IMR-90 (cell line): Measurements from ENCODE around the gene GPR107. TPM values are rescaled to one million over a fixed set of nuclear protein-coding genes. Genes with fewer than 3 reads are reported as not detected.
A peak's percentile ranks its signal among the peaks of the same experiment; 100 is the strongest.

Source experiments
- ATAC-seq: fragments of 200-7000 bp; cut with Tn5 transposase; 2 replicates; pipeline ENCODE4 v1.9.1; 2020; ENCODE audit warnings: low read depth, mild to moderate bottlenecking, moderate library complexity
- BruUV-seq: library from RNA; stranded (reverse); fragments of 400-500 nt; replicated peaks from 2 replicates; lab custom pipeline; 2021; lab: Mats Ljungman, UMichigan
- CTCF ChIA-PET: fragments of 300-600 bp; formaldehyde crosslinking; extraction: SDS; loops from one replicate; lab custom pipeline; 2021; ENCODE audit warnings: antibody characterized with exemption; lab: Yijun Ruan, JAX
- POLR2A ChIA-PET: fragments of 300-600 bp; sonication (Branson Sonifier 250); formaldehyde crosslinking; loops from one replicate; lab custom pipeline; 2022; ENCODE audit warnings: antibody characterized with exemption; ENCODE audit not compliant: unreplicated experiment; lab: Charles Lee
- DNase-seq: peaks from one replicate; pipeline ENCODE4 v3.0.0; 2013
- H2AFZ ChIP-seq: replicated peaks from 2 replicates; pipeline ENCODE3; 2013; ENCODE audit warnings: low read length, mild to moderate bottlenecking; ENCODE audit not compliant: poor library complexity
- H2AK5ac ChIP-seq: 2 replicates; pipeline ENCODE4 v1.6.1; 2013; ENCODE audit warnings: low read depth, low read length, inconsistent platforms
- H2AK9ac ChIP-seq: replicated peaks from 2 replicates; pipeline ENCODE3; 2013; ENCODE audit warnings: mild to moderate bottlenecking, low read depth, low read length, moderate library complexity; ENCODE audit not compliant: poor library complexity
- H2BK120ac ChIP-seq: 2 replicates; pipeline ENCODE4 v1.6.1; 2013; ENCODE audit warnings: low read depth, low read length, inconsistent platforms
- H2BK15ac ChIP-seq: 3 replicates; pipeline ENCODE4 v1.6.1; 2013; ENCODE audit warnings: low read depth, low read length, inconsistent platforms
- H2BK20ac ChIP-seq: 2 replicates; pipeline ENCODE4 v1.6.1; 2013; ENCODE audit warnings: low read depth, mild to moderate bottlenecking, inconsistent platforms, low read length, moderate library complexity
- H2BK5ac ChIP-seq: 2 replicates; pipeline ENCODE4 v1.6.1; 2013; ENCODE audit warnings: mild to moderate bottlenecking, low read depth, low read length, inconsistent platforms; ENCODE audit not compliant: poor library complexity, severe bottlenecking
- H3K14ac ChIP-seq: replicated peaks from 2 replicates; pipeline ENCODE4 v1.6.1; 2013; ENCODE audit warnings: low read depth, low read length, inconsistent platforms
- H3K18ac ChIP-seq: 2 replicates; pipeline ENCODE4 v1.6.1; 2013; ENCODE audit warnings: low read depth, low read length, control low read depth
- H3K23ac ChIP-seq: 2 replicates; pipeline ENCODE4 v1.6.1; 2013; ENCODE audit warnings: low read depth, low read length, inconsistent platforms
- H3K27ac ChIP-seq: 2 replicates; pipeline ENCODE4 v1.5.1; 2013; ENCODE audit warnings: mild to moderate bottlenecking, control low read depth, low read length; ENCODE audit not compliant: insufficient read depth
- H3K27me3 ChIP-seq: 2 replicates; pipeline ENCODE4 v1.6.1; 2013; ENCODE audit warnings: low read length; ENCODE audit not compliant: control insufficient read depth, insufficient read depth
- H3K36me3 ChIP-seq: 2 replicates; pipeline ENCODE4 v1.6.1; 2013; ENCODE audit warnings: low read length, mixed read lengths; ENCODE audit not compliant: control insufficient read depth, insufficient read depth
- H3K4ac ChIP-seq: 2 replicates; pipeline ENCODE4 v1.6.1; 2013; ENCODE audit warnings: low read depth, low read length, inconsistent platforms
- H3K4me1 ChIP-seq: 2 replicates; pipeline ENCODE4 v1.6.1; 2013; ENCODE audit warnings: low read length, mixed read lengths; ENCODE audit not compliant: control insufficient read depth, insufficient read depth
- H3K4me2 ChIP-seq: 2 replicates; pipeline ENCODE4 v1.6.1; 2013; ENCODE audit warnings: low read depth, mild to moderate bottlenecking, control low read depth, low read length, moderate library complexity
- H3K4me3 ChIP-seq: 2 replicates; pipeline ENCODE4 v1.5.1; 2013; ENCODE audit warnings: low read depth, mild to moderate bottlenecking, control low read depth, low read length, moderate library complexity; ENCODE audit not compliant: insufficient read depth
- H3K56ac ChIP-seq: 2 replicates; pipeline ENCODE4 v1.6.1; 2013; ENCODE audit warnings: low read length, inconsistent platforms; ENCODE audit not compliant: insufficient read depth; ENCODE audit errors: extremely low read depth
- H3K79me1 ChIP-seq, 2 experiments: 2 replicates each; pipeline ENCODE4 v1.6.1; 2013; ENCODE audit warnings: low read length in 2 of 2, inconsistent platforms in 1 of 2, low read depth in 1 of 2
- H3K9ac ChIP-seq: 2 replicates; pipeline ENCODE4 v1.6.1; 2013; ENCODE audit warnings: low read depth, low read length, control low read depth
- H3K9me1 ChIP-seq: 2 replicates; pipeline ENCODE4 v1.6.1; 2013; ENCODE audit warnings: low read length, inconsistent platforms; ENCODE audit not compliant: insufficient read depth
- H3K9me3 ChIP-seq: 2 replicates; pipeline ENCODE4 v1.6.1; 2013; ENCODE audit warnings: low read length; ENCODE audit not compliant: control insufficient read depth, insufficient read depth
- H4K20me1 ChIP-seq: 2 replicates; pipeline ENCODE4 v1.6.1; 2013; ENCODE audit warnings: low read length, inconsistent platforms; ENCODE audit not compliant: insufficient read depth
- H4K5ac ChIP-seq: 2 replicates; pipeline ENCODE4 v1.6.1; 2013; ENCODE audit warnings: mild to moderate bottlenecking, low read depth, low read length, control low read depth
- H4K8ac ChIP-seq, 2 experiments: 2 replicates each; pipeline ENCODE4 v1.6.1; 2013; ENCODE audit warnings: low read depth in 2 of 2, low read length in 2 of 2, control low read depth in 1 of 2, inconsistent platforms in 1 of 2
- H4K91ac ChIP-seq: 2 replicates; pipeline ENCODE4 v1.6.1; 2013; ENCODE audit warnings: low read depth, low read length, inconsistent platforms; ENCODE audit not compliant: insufficient read depth
- MAFK ChIP-seq: IDR thresholded peaks from 2 replicates; pipeline ENCODE4 v1.6.1; 2012; ENCODE audit warnings: low read depth, low read length, improper control_type of control experiment
- WGBS, 2 experiments: methylation state at CpG; one replicate each; pipeline versions ENCODE4 v1.1.5 to v1.1.7; 2013; ENCODE audit warnings: missing lambda C conversion rate in 2 of 2; ENCODE audit not compliant: insufficient read length in 1 of 2; ENCODE audit errors: extremely low coverage in 2 of 2; 5-methylcytosine and 5-hydroxymethylcytosine counted together
- dilution Hi-C: fragments of 300-500 bp; cut with HindIII; formaldehyde crosslinking; loops from one replicate; pipeline ENCODE4 v1.14.3; 2018; ENCODE audit warnings: low sequenced_read_pairs; ENCODE audit not compliant: unreplicated experiment
- in situ Hi-C: fragments of 300-500 bp; cut with MboI; formaldehyde crosslinking; loops from 3 replicates; pipeline ENCODE4 v1.14.3; 2019; ENCODE audit warnings: low sequenced_read_pairs, inconsistent platforms, mixed read lengths
- intact Hi-C: fragments of 100-400 bp; cut with micrococcal nuclease; formaldehyde crosslinking; loops from 2 replicates; pipeline ENCODE4 v1.10.0; 2022
- polyA plus RNA-seq, 3 experiments: library from polyadenylated mRNA; depleted of rRNA; stranded (reverse); fragments of >200 nt; gene quantifications; 2 replicates each; pipeline ENCODE4 v1.2.3, GENCODE V29; 2012; ENCODE audit warnings: low replicate concordance in 1 of 3
- total RNA-seq: library from RNA; depleted of rRNA; stranded (reverse); fragments of >200 nt; gene quantifications from 2 replicates; pipeline ENCODE4 v1.2.3, GENCODE V29; 2012

The GPR107 gene
- total and polyA plus RNA-seq, 2 of the 4 experiments (the other 2 are of a cell fraction) = 16.7 to 21.6 TPM

DNA sequence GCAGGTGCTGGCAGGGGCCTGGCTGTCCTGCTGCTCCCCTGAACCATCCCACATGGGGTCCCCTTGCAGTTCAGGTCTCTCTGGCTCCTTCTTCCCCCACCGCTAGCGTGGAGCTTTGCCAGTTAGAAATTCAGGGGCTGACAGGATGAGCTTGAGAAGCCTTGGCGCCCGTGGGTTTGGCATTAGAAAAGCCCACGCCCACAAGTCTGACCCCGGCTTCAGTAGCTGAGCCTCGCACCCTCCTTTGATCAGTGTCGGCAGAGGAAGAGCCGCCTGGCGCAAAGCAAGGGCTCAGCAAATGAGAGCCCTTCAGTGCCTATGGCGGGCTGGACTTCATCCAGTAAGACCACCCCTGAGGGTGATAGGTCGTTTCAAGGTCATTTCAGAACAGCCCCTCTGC lies 88.3 kb downstream of the GPR107 start:
- H2AK9ac ChIP-seq = peak overlapping the region; percentile 34
- POLR2A ChIA-PET = no interaction called here
- H2BK15ac ChIP-seq = no peak overlapping the region
- H3K4me1 ChIP-seq = peaks cover 18% of the 10 kb centered on the region
- no peaks in the 10 kb centered on the region for H3K9me3 ChIP-seq
- H2AK5ac ChIP-seq = peak overlapping the region; percentile 20; the same call in 1 of the 2 replicates
- H3K4ac ChIP-seq = no peak overlapping the region
- H3K4me2 ChIP-seq = no peak overlapping the region
- H3K9me1 ChIP-seq = peaks cover 18% of the 10 kb centered on the region
- CTCF ChIA-PET = no interaction called here
- no TSS peak for BruUV-seq
- whole genome bisulfite sequencing, 2 experiments = 68% methylated on average over 9 of the region's 12 CpGs; no CpG with 5 or more reads in 1 of the 2 experiments
- ATAC-seq = no peak
- TF ChIP-seq MAFK = no peak
- no peak overlapping the region for H3K23ac ChIP-seq
- in situ Hi-C loops (no loop called here), dilution Hi-C loops (no loop called here), intact Hi-C loops (no loop called here)
- no peak overlapping the region for H3K14ac ChIP-seq
- H3K9ac ChIP-seq = no peak overlapping the region
- H2BK120ac ChIP-seq = no peak overlapping the region
- no peak overlapping the region for H2BK20ac ChIP-seq
- peaks cover 0 to 13% of the 10 kb centered on the region in 2 experiments; a peak in 3 of 4 replicates for H3K79me1 ChIP-seq
- no peak overlapping the region for H4K91ac ChIP-seq
- no peak overlapping the region for H4K5ac ChIP-seq
- H3K27ac ChIP-seq = no peak overlapping the region
- peaks cover 4% of the 10 kb centered on the region; the same call in 1 of the 2 replicates for H4K20me1 ChIP-seq
- no peak overlapping the region for H3K56ac ChIP-seq
- no peak overlapping the region for H2AFZ ChIP-seq
- no peak overlapping the region for H4K8ac ChIP-seq
- H3K36me3 ChIP-seq = peaks cover 2% of the 10 kb centered on the region; the same call in 1 of the 2 replicates
- no peak overlapping the region for H2BK5ac ChIP-seq
- H3K4me3 ChIP-seq = no peak overlapping the region
- no peaks in the 10 kb centered on the region for H3K27me3 ChIP-seq
- no peak overlapping the region for H3K18ac ChIP-seq
- no peak for DNase-seq
